ENCODE results near the gene HYKK. TPM values are rescaled to one million over a fixed set of nuclear protein-coding genes. Genes with fewer than 3 reads are reported as not detected.
A peak's percentile ranks its signal among the peaks of the same experiment; 100 is the strongest.
"Not testable (repeated sequence)": the region's sequence is repeated elsewhere in the genome, so short reads cannot be mapped to it uniquely, and the experiment has no call there.

HYKK gene
- total RNA-seq, 1 donor from 2014 or later = 3.1 TPM

- DNase-seq = peak; percentile 95
Measured at GRCh38 chr15:78540141-78540870, 32.9 kb downstream of the HYKK start, which contains the start of gene PSMA4. TSS of gene PSMA4 (plus strand) at chr15:78540444. CDS start at chr15:78541928, 1,484 bp downstream.

- no peak for DNase-seq
Measured at GRCh38 chr15:78540871-78541743, 33.7 kb downstream of the HYKK start.

GRCh38 chr15:78541744-78542034, 34.3 kb downstream of the HYKK start:
- DNase-seq = no peak

GRCh38 chr15:78542647-78543046, 35.3 kb downstream of the HYKK start:
- DNase-seq = no peak

- no peak for DNase-seq
Measured at GRCh38 chr15:78550194-78550593, 42.8 kb downstream of the HYKK start.

- no peak for DNase-seq
Measured at GRCh38 chr15:78550815-78551214, 43.4 kb downstream of the HYKK start.

- no peak for DNase-seq
Measured at GRCh38 chr15:78551902-78552301, 44.5 kb downstream of the HYKK start.

- no peak for DNase-seq
Measured at GRCh38 chr15:78552597-78552996, 45.2 kb downstream of the HYKK start.

- DNase-seq = not testable (repeated sequence)
Measured at GRCh38 chr15:78560201-78560600, 52.8 kb downstream of the HYKK start.

GRCh38 chr15:78561490-78561889, 54.1 kb downstream of the HYKK start:
- no peak for DNase-seq

GRCh38 chr15:78563092-78563491, 55.7 kb downstream of the HYKK start:
- DNase-seq = no peak

GRCh38 chr15:78564743-78565096, 57.3 kb downstream of the HYKK start:
- no peak for DNase-seq

GRCh38 chr15:78565097-78565950, 57.9 kb downstream of the HYKK start, which contains the start of gene CHRNA5:
TSS of gene CHRNA5 (plus strand) at chr15:78565520. CDS start at chr15:78565720, 200 bp downstream.
- peak; percentile 28 for DNase-seq

- no peak for DNase-seq
Measured at GRCh38 chr15:78565951-78566774, 58.8 kb downstream of the HYKK start.

- no peak for DNase-seq
Measured at GRCh38 chr15:78567531-78567930, 60.2 kb downstream of the HYKK start.

GRCh38 chr15:78570710-78571109, 63.3 kb downstream of the HYKK start:
- DNase-seq = no peak

- no peak for DNase-seq
Measured at GRCh38 chr15:78571382-78571781, 64.0 kb downstream of the HYKK start.

GRCh38 chr15:78573416-78573815, 66.0 kb downstream of the HYKK start:
- no peak for DNase-seq

GRCh38 chr15:78574944-78575343, 67.6 kb downstream of the HYKK start:
- DNase-seq = no peak
